Central memory CD4-positive, alpha-beta T cell (primary cell): Measurements from ENCODE around the gene GRIK2.

ENCODE experiments used
- DNase-seq: peaks from one replicate; pipeline ENCODE4 v3.0.0; 2022

GRIK2 gene

GRCh38 chr6:101458336-101458735, 64.8 kb downstream of the GRIK2 start:
- no peak for DNase-seq

DNA sequence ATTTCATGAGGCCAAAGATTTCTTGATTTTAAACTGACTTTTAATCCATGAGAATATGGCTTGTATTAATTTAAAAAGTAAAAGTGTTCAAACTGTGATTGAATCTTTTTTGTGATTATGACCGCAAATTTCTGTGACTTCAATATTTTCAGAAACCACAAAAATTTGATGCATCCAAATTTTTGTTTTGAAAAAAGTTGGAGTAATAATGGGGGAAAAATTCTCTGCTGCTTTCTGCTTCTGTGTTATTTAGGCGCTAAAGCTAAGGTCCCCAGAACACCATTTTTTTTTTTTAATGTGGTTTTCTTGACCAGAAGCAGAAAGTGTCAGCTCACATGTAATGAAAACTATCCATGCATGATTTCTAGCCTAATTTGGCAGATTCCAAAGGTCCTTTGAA, 65.3 kb downstream of the GRIK2 start:
- DNase-seq, result no peak

GRCh38 chr6:101462576-101462975, 69.1 kb downstream of the GRIK2 start:
- DNase-seq, result no peak

DNA sequence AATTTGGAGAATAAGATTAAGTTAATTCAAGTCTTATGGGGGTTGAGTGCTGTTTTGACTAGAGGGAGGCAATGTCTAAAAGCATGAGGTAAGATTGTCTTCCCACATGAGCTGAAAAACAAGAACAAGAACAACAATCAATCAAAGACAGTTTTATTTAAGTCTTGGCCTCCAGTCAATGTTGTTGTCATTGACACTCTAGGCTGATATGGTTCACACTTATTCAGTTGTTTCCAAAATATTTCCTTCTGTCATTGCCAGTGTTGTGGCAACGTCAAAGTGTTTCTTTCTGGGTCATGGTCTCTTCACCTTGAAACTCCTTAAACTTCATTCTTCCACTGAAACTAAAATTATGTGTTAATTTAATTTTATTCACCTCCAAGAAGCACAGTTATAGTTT, 72.4 kb downstream of the GRIK2 start:
- DNase-seq, result no peak

- DNase-seq, result no peak
These were observed 83.9 kb downstream of the GRIK2 start for GRCh38 chr6:101477436-101477835.

DNA sequence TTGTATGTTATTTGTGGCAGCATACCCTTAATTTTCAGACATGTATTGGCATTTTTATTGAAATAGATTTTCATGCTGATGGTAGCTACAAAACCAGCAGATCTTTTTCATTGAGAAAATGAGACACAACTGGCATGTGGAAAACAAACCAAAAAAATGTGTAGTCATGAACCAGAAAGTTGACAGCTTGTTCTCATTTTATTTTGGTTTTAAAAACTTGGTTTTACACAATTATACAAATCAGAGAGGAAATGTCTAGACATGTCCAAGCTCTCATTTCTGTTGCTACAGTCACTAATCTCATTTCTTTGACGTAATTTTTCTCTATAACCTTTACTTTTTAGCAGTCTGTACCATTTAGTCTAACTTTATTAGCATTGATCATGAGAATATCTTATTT, 85.4 kb downstream of the GRIK2 start:
- DNase-seq, result no peak

DNA sequence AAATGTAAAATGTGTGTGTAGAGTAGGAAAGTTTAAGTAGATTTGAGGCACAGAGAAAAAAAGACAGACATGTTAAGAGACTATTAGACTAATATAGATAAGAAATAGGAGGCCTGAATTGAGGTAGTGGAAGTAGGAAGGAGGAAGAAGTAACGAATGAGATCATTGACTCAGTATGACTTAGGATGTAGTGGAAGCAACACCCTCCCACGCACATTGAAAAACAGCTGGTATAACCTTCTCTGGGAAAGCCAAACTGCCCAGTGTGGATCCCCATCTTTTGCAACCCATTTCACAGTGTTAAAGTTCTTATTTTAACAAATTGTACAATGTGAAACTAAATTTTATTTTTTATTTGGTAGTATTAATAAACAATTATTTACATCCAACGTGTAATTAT, 89.1 kb downstream of the GRIK2 start:
- DNase-seq, result no peak

DNA sequence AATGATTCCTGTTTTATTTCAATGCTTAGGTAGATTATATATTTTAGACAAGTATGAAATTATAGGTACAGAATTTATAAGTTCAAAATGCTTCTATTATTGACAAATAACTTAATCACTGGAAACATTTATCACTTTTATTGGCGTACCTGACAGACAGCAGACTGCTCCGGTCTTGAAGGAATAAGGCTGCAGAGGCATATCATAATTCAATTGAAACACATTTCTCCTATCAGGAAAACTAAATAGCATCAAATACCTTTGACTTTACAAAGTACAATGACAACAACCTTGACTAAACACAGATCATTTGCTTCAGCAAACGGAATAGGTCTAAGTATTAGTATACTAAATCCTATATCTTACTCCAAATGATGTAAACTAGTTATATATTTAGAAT, 91.3 kb downstream of the GRIK2 start:
- no peak for DNase-seq

DNA sequence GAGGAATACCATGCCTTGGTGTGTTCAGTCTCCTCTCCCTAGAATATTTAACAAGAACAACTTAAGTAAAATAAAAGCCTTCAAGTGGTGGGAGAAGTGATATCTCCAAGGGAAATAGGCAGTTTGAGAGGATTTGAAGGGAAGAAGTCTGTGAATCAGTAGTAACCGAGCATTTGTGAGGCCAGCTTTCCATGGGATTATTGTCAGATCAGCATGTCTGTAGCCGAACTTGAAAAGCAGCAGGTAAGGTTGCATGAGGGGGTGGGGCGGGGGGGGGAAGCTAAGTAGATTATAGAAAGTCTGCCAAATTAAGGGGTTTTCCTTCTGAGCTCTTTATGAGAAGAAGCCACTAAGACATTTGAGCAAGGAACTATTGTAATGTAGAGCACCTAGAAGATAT, 92.6 kb downstream of the GRIK2 start:
- no peak for DNase-seq

GRCh38 chr6:101486726-101487125, 93.2 kb downstream of the GRIK2 start:
- no peak for DNase-seq

- no peak for DNase-seq
These were observed 95.9 kb downstream of the GRIK2 start for GRCh38 chr6:101489456-101489855.

- no peak for DNase-seq
These were observed 97.3 kb downstream of the GRIK2 start for GRCh38 chr6:101490857-101491256.

DNA sequence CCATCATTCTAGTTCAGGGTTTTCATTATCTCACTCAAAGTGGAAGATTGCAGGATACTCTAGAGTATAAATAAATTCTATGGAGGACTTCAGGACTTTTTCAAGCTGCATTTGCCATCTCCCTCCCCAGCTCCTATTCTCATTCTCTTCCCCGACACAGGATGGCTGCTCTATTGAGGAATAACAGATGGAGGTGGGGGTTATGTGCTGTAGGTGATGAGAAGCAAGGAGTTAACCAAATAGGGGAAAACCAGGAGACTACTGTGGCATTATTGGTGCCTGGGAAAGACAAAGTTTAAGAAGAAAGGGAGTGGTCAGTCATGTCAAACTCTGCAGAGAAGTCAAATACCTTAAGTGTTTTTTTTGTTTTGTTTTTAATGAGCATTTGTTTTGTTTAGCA, 109.3 kb downstream of the GRIK2 start:
- no peak for DNase-seq

- DNase-seq, result no peak
These were observed 116.0 kb downstream of the GRIK2 start for GRCh38 chr6:101509536-101509935.

GRCh38 chr6:101513181-101513580, 119.7 kb downstream of the GRIK2 start:
- DNase-seq, result no peak

GRCh38 chr6:101516578-101516977, 123.1 kb downstream of the GRIK2 start:
- no peak for DNase-seq

- DNase-seq, result no peak
These were observed 124.1 kb downstream of the GRIK2 start for GRCh38 chr6:101517632-101518031.

- DNase-seq, result no peak
These were observed 128.7 kb downstream of the GRIK2 start for GRCh38 chr6:101522254-101522653.

DNA sequence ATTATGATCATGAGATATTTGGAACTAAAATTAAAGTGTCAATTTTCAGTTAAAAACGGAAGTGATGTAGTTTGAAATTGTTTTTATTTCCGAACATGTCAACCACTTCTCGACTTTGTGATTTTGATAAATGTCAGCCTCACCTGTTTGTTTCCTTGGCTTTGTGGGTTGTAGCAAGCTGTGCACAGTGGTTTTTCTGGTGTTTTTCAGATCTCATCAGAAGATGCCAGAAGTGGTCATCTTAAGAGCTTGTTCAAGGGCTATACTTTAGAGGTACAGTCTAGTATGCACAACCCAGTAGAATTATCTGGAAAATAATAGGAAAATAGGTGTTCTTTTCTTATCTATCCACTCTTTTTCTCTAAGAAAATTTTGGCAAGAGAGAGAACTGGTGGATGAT, 134.0 kb downstream of the GRIK2 start:
- DNase-seq, result no peak

GRCh38 chr6:101528801-101529200, 135.3 kb downstream of the GRIK2 start:
- no peak for DNase-seq

DNA sequence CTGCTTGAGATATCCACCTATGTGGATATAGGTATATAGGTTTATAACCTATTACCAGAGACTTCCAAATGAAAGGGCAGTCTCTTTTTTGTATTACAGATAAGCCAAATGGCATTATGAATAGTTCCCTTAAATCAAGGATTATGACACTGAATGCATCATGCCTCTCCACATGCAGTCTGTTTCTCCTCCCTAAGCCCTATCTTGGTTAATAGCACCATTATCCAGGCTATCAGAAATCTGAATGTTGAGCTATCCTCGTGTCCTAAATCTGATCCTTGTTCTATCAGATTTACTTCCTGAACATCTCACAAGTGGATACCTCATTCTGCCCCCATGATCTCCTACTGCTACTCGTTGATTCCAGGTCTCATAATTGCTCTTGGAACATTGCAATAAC, 138.0 kb downstream of the GRIK2 start:
- no peak for DNase-seq

GRCh38 chr6:101534386-101534785, 140.9 kb downstream of the GRIK2 start:
- DNase-seq, result no peak

DNA sequence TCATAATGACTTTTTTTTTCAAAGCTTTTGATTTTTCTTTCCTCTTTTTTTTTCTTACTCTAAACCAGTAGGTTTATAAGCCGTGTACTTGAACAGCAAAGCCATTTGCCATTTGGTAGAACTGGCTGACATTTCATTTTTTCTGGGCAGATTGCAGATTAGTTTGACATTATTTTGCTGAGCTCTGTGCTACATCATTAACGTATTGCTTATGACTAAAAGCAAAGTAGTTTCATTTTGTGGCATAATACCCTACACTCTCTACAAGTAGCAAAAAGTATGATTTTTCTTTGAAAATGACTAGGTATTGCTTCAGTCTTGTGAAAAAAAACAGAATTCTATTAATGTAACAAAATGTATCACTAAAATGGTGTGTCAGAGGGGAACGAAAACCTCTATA, 141.3 kb downstream of the GRIK2 start:
- DNase-seq, result no peak

- no peak for DNase-seq
These were observed 144.3 kb downstream of the GRIK2 start for GRCh38 chr6:101537753-101538316.

DNA sequence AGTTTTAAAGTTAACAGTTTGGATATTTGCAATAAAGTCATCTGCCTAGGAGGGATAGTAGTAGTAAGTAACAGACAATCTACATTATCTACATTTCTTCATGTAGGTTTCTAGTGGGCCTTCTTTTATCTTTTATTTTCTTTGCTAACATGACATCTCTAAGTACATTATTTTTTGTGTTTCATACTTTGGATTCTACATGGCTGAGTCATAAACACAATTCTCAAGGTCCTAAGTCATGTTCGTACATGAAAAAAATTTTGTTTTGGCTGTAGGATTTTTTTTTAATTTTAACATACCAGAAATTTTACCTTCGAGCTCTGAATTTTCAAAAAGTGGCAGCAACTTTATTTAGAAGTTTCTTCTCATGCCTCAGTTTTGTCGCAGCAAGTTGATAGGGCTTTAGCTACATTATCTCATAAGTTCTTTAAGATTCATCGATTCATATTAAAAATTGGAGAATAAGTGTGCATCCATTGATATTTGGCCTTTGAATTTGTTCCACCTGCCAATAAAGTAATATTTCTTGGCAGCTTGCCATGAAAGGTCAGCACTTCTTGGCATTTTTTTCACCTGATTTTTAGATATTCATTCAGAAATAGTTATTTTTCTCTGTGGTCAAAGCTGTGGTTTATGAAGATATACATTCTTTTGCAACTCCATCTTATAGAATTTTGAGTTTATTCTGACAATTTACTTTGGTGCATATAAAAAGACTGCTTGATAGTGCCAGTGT, 146.2 kb downstream of the GRIK2 start:
- DNase-seq, result no peak
